Measurements from ENCODE around the gene BAIAP2L1. TPM values are rescaled to one million over a fixed set of nuclear protein-coding genes. Genes with fewer than 3 reads are reported as not detected.

Gene BAIAP2L1
- total and polyA plus RNA-seq, 9 of the 15 experiments (the other 6 are each of a cell fraction or from before 2014, with no cell fraction given), result 4.2 to 29.8 (median 15.5) TPM

- 37% methylated on average over 9 of the region's 9 CpGs for WGBS (ENCODE audit: insufficient coverage, low coverage, missing lambda C conversion rate)
- Histone ChIP-seq H3K9me3 (replicated peaks; ENCODE audit: control insufficient read depth, insufficient read depth, low read depth, low read length) (no peaks in the 10 kb centered on the region), H3K4me2 (ENCODE audit: insufficient read depth, low read length) (no peak overlapping the region), H3K79me2 (ENCODE audit: control insufficient read depth, insufficient read depth, low read length) (peaks cover 5% of the 10 kb centered on the region; the same call in 1 of the 3 replicates), H4K20me1 (replicated peaks; ENCODE audit: control insufficient read depth, insufficient read depth, low read length) (no peaks in the 10 kb centered on the region), H3K4me3 (no peak overlapping the region), H2AFZ (ENCODE audit: low read depth, low read length) (no peak overlapping the region), H3K27ac (ENCODE audit: extremely low read depth, low read depth, low read length) (no peak overlapping the region), H3K27me3 (ENCODE audit: control insufficient read depth in 2 of 2, insufficient read depth in 2 of 2, low read length in 2 of 2) (peaks cover 0 to 4% of the 10 kb centered on the region in 2 experiments; a peak in 2 of 5 replicates), H3K9ac (ENCODE audit: insufficient read depth in 1 of 2, low read depth in 2 of 2, low read length in 2 of 2) (no peak overlapping the region), H3K36me3 (ENCODE audit: control insufficient read depth, insufficient read depth, low read length) (no peaks in the 10 kb centered on the region), H3K9me1 (ENCODE audit: control insufficient read depth, insufficient read depth, low read length) (peaks cover 5% of the 10 kb centered on the region), H3K4me1 (replicated peaks in 1 of 2; ENCODE audit: control insufficient read depth in 2 of 2, insufficient read depth in 2 of 2, low read length in 2 of 2) (no peaks in the 10 kb centered on the region)
- FAIRE-seq, result no peak
- no peak for DNase-seq (ENCODE audit: extremely low read depth in 1 of 4, low spot score in 3 of 4)
- no peak; the same call in 2 of the 3 replicates for ATAC-seq
- in situ Hi-C loops (cut with MboI), result no loop called here
- POLR2A ChIA-PET, result interaction anchor here (0.6 to 1.6 kb wide), 3 partner anchors 10 to 554 kb away, joined by 3 to 5 read pairs (median 5); no protein-coding TSS in a partner anchor
- BruUV-seq (replicated peaks), result no TSS peak
- intact Hi-C loops (cut with micrococcal nuclease), result no loop called here
- CTCF ChIA-PET (ENCODE audit: low intra/inter-chr PET ratio), result no interaction called here
- TF ChIP-seq, protein P1, sequence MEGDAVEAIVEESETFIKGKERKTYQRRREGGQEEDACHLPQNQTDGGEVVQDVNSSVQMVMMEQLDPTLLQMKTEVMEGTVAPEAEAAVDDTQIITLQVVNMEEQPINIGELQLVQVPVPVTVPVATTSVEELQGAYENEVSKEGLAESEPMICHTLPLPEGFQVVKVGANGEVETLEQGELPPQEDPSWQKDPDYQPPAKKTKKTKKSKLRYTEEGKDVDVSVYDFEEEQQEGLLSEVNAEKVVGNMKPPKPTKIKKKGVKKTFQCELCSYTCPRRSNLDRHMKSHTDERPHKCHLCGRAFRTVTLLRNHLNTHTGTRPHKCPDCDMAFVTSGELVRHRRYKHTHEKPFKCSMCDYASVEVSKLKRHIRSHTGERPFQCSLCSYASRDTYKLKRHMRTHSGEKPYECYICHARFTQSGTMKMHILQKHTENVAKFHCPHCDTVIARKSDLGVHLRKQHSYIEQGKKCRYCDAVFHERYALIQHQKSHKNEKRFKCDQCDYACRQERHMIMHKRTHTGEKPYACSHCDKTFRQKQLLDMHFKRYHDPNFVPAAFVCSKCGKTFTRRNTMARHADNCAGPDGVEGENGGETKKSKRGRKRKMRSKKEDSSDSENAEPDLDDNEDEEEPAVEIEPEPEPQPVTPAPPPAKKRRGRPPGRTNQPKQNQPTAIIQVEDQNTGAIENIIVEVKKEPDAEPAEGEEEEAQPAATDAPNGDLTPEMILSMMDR (IDR thresholded peaks at IDR 0.05 in 2 of 3, conservative IDR thresholded peaks at IDR 0.05 in 1 of 3; ENCODE audit: insufficient read depth in 2 of 3, low read depth in 1 of 3, low read length in 3 of 3), result no peak
- TF ChIP-seq CBX1 (IDR thresholded peaks at IDR 0.05; ENCODE audit: low read depth), result no peak
- TF ChIP-seq L3MBTL2 (IDR thresholded peaks at IDR 0.05), result no peak
- TF ChIP-seq ELF2 (CRISPR knock-in tag; IDR thresholded peaks at IDR 0.05), result no peak
- TF ChIP-seq SIRT6 (IDR thresholded peaks at IDR 0.05; ENCODE audit: low read depth, low read length), result no peak
- TF ChIP-seq, protein P2, sequence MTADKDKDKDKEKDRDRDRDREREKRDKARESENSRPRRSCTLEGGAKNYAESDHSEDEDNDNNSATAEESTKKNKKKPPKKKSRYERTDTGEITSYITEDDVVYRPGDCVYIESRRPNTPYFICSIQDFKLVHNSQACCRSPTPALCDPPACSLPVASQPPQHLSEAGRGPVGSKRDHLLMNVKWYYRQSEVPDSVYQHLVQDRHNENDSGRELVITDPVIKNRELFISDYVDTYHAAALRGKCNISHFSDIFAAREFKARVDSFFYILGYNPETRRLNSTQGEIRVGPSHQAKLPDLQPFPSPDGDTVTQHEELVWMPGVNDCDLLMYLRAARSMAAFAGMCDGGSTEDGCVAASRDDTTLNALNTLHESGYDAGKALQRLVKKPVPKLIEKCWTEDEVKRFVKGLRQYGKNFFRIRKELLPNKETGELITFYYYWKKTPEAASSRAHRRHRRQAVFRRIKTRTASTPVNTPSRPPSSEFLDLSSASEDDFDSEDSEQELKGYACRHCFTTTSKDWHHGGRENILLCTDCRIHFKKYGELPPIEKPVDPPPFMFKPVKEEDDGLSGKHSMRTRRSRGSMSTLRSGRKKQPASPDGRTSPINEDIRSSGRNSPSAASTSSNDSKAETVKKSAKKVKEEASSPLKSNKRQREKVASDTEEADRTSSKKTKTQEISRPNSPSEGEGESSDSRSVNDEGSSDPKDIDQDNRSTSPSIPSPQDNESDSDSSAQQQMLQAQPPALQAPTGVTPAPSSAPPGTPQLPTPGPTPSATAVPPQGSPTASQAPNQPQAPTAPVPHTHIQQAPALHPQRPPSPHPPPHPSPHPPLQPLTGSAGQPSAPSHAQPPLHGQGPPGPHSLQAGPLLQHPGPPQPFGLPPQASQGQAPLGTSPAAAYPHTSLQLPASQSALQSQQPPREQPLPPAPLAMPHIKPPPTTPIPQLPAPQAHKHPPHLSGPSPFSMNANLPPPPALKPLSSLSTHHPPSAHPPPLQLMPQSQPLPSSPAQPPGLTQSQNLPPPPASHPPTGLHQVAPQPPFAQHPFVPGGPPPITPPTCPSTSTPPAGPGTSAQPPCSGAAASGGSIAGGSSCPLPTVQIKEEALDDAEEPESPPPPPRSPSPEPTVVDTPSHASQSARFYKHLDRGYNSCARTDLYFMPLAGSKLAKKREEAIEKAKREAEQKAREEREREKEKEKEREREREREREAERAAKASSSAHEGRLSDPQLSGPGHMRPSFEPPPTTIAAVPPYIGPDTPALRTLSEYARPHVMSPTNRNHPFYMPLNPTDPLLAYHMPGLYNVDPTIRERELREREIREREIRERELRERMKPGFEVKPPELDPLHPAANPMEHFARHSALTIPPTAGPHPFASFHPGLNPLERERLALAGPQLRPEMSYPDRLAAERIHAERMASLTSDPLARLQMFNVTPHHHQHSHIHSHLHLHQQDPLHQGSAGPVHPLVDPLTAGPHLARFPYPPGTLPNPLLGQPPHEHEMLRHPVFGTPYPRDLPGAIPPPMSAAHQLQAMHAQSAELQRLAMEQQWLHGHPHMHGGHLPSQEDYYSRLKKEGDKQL (CRISPR knock-in tag; IDR thresholded peaks at IDR 0.05; ENCODE audit: borderline replicate concordance), result no peak
- TF ChIP-seq CBX3 (IDR thresholded peaks at IDR 0.05; ENCODE audit: borderline replicate concordance in 1 of 2, low read length in 2 of 2), result no peak
- TF ChIP-seq SRSF7 (optimal IDR thresholded peaks at IDR 0.05; ENCODE audit: low read depth, low read length), result no peak
- no peak for TF ChIP-seq ELF4 (CRISPR knock-in tag; IDR thresholded peaks at IDR 0.05)
- no peak for TF ChIP-seq ZNF76 (CRISPR knock-in tag; IDR thresholded peaks at IDR 0.05; ENCODE audit: borderline replicate concordance)
- no peak for TF ChIP-seq ETS1 (conservative IDR thresholded peaks at IDR 0.05; ENCODE audit: control insufficient read depth, low read depth, low read length)
- no peak for TF ChIP-seq FOXK2 (conservative IDR thresholded peaks at IDR 0.05 in 1 of 2, IDR thresholded peaks at IDR 0.05 in 1 of 2; ENCODE audit: low read depth in 2 of 2)
- TF ChIP-seq ILK (tag; IDR thresholded peaks at IDR 0.05; ENCODE audit: borderline replicate concordance, low read depth), result no peak
These were observed 22.6 kb downstream of the BAIAP2L1 start for GRCh38 chr7:98378210-98378819.
